ENCODE measurements around the gene ZNF277.

Gene ZNF277

GRCh38 chr7:112213735-112214134 is 7.2 kb downstream of the ZNF277 start:
- H3K27ac ChIP-seq (ENCODE audit: low read depth, low read length) = no peak overlapping the region
- no peaks in the 10 kb centered on the region for H3K36me3 ChIP-seq (ENCODE audit: insufficient read depth, low read length)
- peaks cover 14% of the 10 kb centered on the region for H3K4me1 ChIP-seq (ENCODE audit: insufficient read depth, low read length)
- 86% methylated on average over 1 of the region's 1 CpG for WGBS
- H3K9me3 ChIP-seq (ENCODE audit: insufficient read depth, low read depth, low read length) = no peaks in the 10 kb centered on the region
- no peak overlapping the region for H3K9ac ChIP-seq (ENCODE audit: low read depth, low read length)
- no peak overlapping the region for H3K4me3 ChIP-seq (ENCODE audit: low read length)
- no peaks in the 10 kb centered on the region for H3K27me3 ChIP-seq (ENCODE audit: insufficient read depth, low read length)

GRCh38 chr7:112214268-112214667 is 7.8 kb downstream of the ZNF277 start:
- Histone ChIP-seq H3K27ac (ENCODE audit: low read depth, low read length) (no peak overlapping the region), H3K9me3 (ENCODE audit: insufficient read depth, low read depth, low read length) (no peaks in the 10 kb centered on the region), H3K36me3 (ENCODE audit: insufficient read depth, low read length) (no peaks in the 10 kb centered on the region), H3K9ac (ENCODE audit: low read depth, low read length) (no peak overlapping the region), H3K4me3 (ENCODE audit: low read length) (no peak overlapping the region), H3K27me3 (ENCODE audit: insufficient read depth, low read length) (no peaks in the 10 kb centered on the region), H3K4me1 (ENCODE audit: insufficient read depth, low read length) (peaks cover 14% of the 10 kb centered on the region)

GRCh38 chr7:112214883-112215282 is 8.4 kb downstream of the ZNF277 start:
- Histone ChIP-seq H3K27ac (ENCODE audit: low read depth, low read length) (no peak overlapping the region), H3K9me3 (ENCODE audit: insufficient read depth, low read depth, low read length) (no peaks in the 10 kb centered on the region)

GRCh38 chr7:112215787-112216186 is 9.3 kb downstream of the ZNF277 start:
- Histone ChIP-seq H3K4me3 (ENCODE audit: low read length) (no peak overlapping the region), H3K36me3 (ENCODE audit: insufficient read depth, low read length) (no peaks in the 10 kb centered on the region), H3K27me3 (ENCODE audit: insufficient read depth, low read length) (no peaks in the 10 kb centered on the region), H3K9me3 (ENCODE audit: insufficient read depth, low read depth, low read length) (no peaks in the 10 kb centered on the region), H3K9ac (ENCODE audit: low read depth, low read length) (no peak overlapping the region), H3K4me1 (ENCODE audit: insufficient read depth, low read length) (peaks cover 10% of the 10 kb centered on the region), H3K27ac (ENCODE audit: low read depth, low read length) (no peak overlapping the region)
- WGBS = 74% methylated on average over 2 of the region's 4 CpGs

More at GRCh38 chr7:112214883-112215282, 8.4 kb downstream of the ZNF277 start:
- peaks cover 10% of the 10 kb centered on the region for H3K4me1 ChIP-seq (ENCODE audit: insufficient read depth, low read length)
- H3K27me3 ChIP-seq (ENCODE audit: insufficient read depth, low read length) = no peaks in the 10 kb centered on the region
- 86% methylated on average over 2 of the region's 2 CpGs for WGBS
- H3K9ac ChIP-seq (ENCODE audit: low read depth, low read length) = no peak overlapping the region
- no peaks in the 10 kb centered on the region for H3K36me3 ChIP-seq (ENCODE audit: insufficient read depth, low read length)
- no peak overlapping the region for H3K4me3 ChIP-seq (ENCODE audit: low read length)

GRCh38 chr7:112220877-112221434 is 14.5 kb downstream of the ZNF277 start:
- no peak overlapping the region for H3K4me3 ChIP-seq (ENCODE audit: low read length)

GRCh38 chr7:112223310-112223709 is 16.8 kb downstream of the ZNF277 start:
- H3K9me3 ChIP-seq (ENCODE audit: insufficient read depth, low read depth, low read length) = no peaks in the 10 kb centered on the region
- H3K9ac ChIP-seq (ENCODE audit: low read depth, low read length) = no peak overlapping the region
- H3K27ac ChIP-seq (ENCODE audit: low read depth, low read length) = no peak overlapping the region
- no peak overlapping the region for H3K4me3 ChIP-seq (ENCODE audit: low read length)
- H3K36me3 ChIP-seq (ENCODE audit: insufficient read depth, low read length) = no peaks in the 10 kb centered on the region
- H3K27me3 ChIP-seq (ENCODE audit: insufficient read depth, low read length) = no peaks in the 10 kb centered on the region
- H3K4me1 ChIP-seq (ENCODE audit: insufficient read depth, low read length) = peaks cover 14% of the 10 kb centered on the region
- WGBS = 94% methylated on average over 3 of the region's 3 CpGs

More at GRCh38 chr7:112220877-112221434, 14.5 kb downstream of the ZNF277 start:
- WGBS = 91% methylated on average over 20 of the region's 20 CpGs
- H3K36me3 ChIP-seq (ENCODE audit: insufficient read depth, low read length) = no peaks in the 10 kb centered on the region
- H3K27ac ChIP-seq (ENCODE audit: low read depth, low read length) = no peak overlapping the region
- no peaks in the 10 kb centered on the region; the same call in 1 of the 2 replicates for H3K4me1 ChIP-seq (ENCODE audit: insufficient read depth, low read length)
- H3K9me3 ChIP-seq (ENCODE audit: insufficient read depth, low read depth, low read length) = no peaks in the 10 kb centered on the region
- H3K9ac ChIP-seq (ENCODE audit: low read depth, low read length) = no peak overlapping the region
- no peaks in the 10 kb centered on the region for H3K27me3 ChIP-seq (ENCODE audit: insufficient read depth, low read length)

GRCh38 chr7:112224186-112224585 is 17.7 kb downstream of the ZNF277 start:
- Histone ChIP-seq H3K9ac (ENCODE audit: low read depth, low read length) (no peak overlapping the region), H3K36me3 (ENCODE audit: insufficient read depth, low read length) (no peaks in the 10 kb centered on the region), H3K4me3 (ENCODE audit: low read length) (no peak overlapping the region), H3K9me3 (ENCODE audit: insufficient read depth, low read depth, low read length) (no peaks in the 10 kb centered on the region), H3K4me1 (ENCODE audit: insufficient read depth, low read length) (peaks cover 14% of the 10 kb centered on the region), H3K27ac (ENCODE audit: low read depth, low read length) (no peak overlapping the region), H3K27me3 (ENCODE audit: insufficient read depth, low read length) (no peaks in the 10 kb centered on the region)
- WGBS = 86% methylated on average over 2 of the region's 2 CpGs

- Histone ChIP-seq H3K9me3 (ENCODE audit: insufficient read depth, low read depth, low read length) (no peaks in the 10 kb centered on the region), H3K27me3 (ENCODE audit: insufficient read depth, low read length) (no peaks in the 10 kb centered on the region), H3K9ac (ENCODE audit: low read depth, low read length) (no peak overlapping the region), H3K36me3 (ENCODE audit: insufficient read depth, low read length) (no peaks in the 10 kb centered on the region), H3K4me3 (ENCODE audit: low read length) (no peak overlapping the region), H3K4me1 (ENCODE audit: insufficient read depth, low read length) (peaks cover 14% of the 10 kb centered on the region), H3K27ac (ENCODE audit: low read depth, low read length) (no peak overlapping the region)
Measured at GRCh38 chr7:112225006-112225405, 18.5 kb downstream of the ZNF277 start.

GRCh38 chr7:112226701-112227276 is 20.3 kb downstream of the ZNF277 start:
- 100% methylated on average over 2 of the region's 4 CpGs for WGBS
- peaks cover 14% of the 10 kb centered on the region for H3K4me1 ChIP-seq (ENCODE audit: insufficient read depth, low read length)
- H3K36me3 ChIP-seq (ENCODE audit: insufficient read depth, low read length) = no peaks in the 10 kb centered on the region
- H3K4me3 ChIP-seq (ENCODE audit: low read length) = no peak overlapping the region
- H3K27ac ChIP-seq (ENCODE audit: low read depth, low read length) = no peak overlapping the region
- no peaks in the 10 kb centered on the region for H3K9me3 ChIP-seq (ENCODE audit: insufficient read depth, low read depth, low read length)
- H3K9ac ChIP-seq (ENCODE audit: low read depth, low read length) = no peak overlapping the region
- H3K27me3 ChIP-seq (ENCODE audit: insufficient read depth, low read length) = no peaks in the 10 kb centered on the region

GRCh38 chr7:112228632-112229031 is 22.1 kb downstream of the ZNF277 start:
- no peak overlapping the region for H3K9ac ChIP-seq (ENCODE audit: low read depth, low read length)
- 100% methylated on average over 1 of the region's 2 CpGs for WGBS
- no peaks in the 10 kb centered on the region for H3K27me3 ChIP-seq (ENCODE audit: insufficient read depth, low read length)
- no peaks in the 10 kb centered on the region for H3K9me3 ChIP-seq (ENCODE audit: insufficient read depth, low read depth, low read length)
- no peaks in the 10 kb centered on the region for H3K36me3 ChIP-seq (ENCODE audit: insufficient read depth, low read length)
- peaks cover 14% of the 10 kb centered on the region for H3K4me1 ChIP-seq (ENCODE audit: insufficient read depth, low read length)
- no peak overlapping the region for H3K27ac ChIP-seq (ENCODE audit: low read depth, low read length)
- H3K4me3 ChIP-seq (ENCODE audit: low read length) = no peak overlapping the region

- Histone ChIP-seq H3K9me3 (ENCODE audit: insufficient read depth, low read depth, low read length) (no peaks in the 10 kb centered on the region), H3K9ac (ENCODE audit: low read depth, low read length) (no peak overlapping the region), H3K36me3 (ENCODE audit: insufficient read depth, low read length) (no peaks in the 10 kb centered on the region), H3K4me1 (ENCODE audit: insufficient read depth, low read length) (no peaks in the 10 kb centered on the region; the same call in 1 of the 2 replicates), H3K4me3 (ENCODE audit: low read length) (no peak overlapping the region), H3K27ac (ENCODE audit: low read depth, low read length) (no peak overlapping the region), H3K27me3 (ENCODE audit: insufficient read depth, low read length) (no peaks in the 10 kb centered on the region)
- 96% methylated on average over 4 of the region's 4 CpGs for WGBS
Measured at GRCh38 chr7:112232212-112232978, 25.9 kb downstream of the ZNF277 start.
